HFF-Myc (cell line): ENCODE results near the gene C5.
A peak's percentile ranks its signal among the peaks of the same experiment; 100 is the strongest.

Experiments
- DNase-seq: peaks from one replicate; pipeline ENCODE4 v3.0.0-alpha.2; 2011; ENCODE audit warnings: low read depth; ENCODE audit errors: extremely low read depth
- H3K4me3 ChIP-seq: replicated peaks from 2 replicates; pipeline ENCODE4 v1.5.1; 2011; ENCODE audit warnings: low read depth, mild to moderate bottlenecking, control low read depth, low read length
- TF ChIP-seq, protein P1 (sequence below): IDR thresholded peaks from 2 replicates; pipeline ENCODE4 v1.5.1; 2012; ENCODE audit warnings: mild to moderate bottlenecking, low read depth, low read length, control low read depth; ENCODE audit errors: missing control alignments

C5 gene

DNA sequence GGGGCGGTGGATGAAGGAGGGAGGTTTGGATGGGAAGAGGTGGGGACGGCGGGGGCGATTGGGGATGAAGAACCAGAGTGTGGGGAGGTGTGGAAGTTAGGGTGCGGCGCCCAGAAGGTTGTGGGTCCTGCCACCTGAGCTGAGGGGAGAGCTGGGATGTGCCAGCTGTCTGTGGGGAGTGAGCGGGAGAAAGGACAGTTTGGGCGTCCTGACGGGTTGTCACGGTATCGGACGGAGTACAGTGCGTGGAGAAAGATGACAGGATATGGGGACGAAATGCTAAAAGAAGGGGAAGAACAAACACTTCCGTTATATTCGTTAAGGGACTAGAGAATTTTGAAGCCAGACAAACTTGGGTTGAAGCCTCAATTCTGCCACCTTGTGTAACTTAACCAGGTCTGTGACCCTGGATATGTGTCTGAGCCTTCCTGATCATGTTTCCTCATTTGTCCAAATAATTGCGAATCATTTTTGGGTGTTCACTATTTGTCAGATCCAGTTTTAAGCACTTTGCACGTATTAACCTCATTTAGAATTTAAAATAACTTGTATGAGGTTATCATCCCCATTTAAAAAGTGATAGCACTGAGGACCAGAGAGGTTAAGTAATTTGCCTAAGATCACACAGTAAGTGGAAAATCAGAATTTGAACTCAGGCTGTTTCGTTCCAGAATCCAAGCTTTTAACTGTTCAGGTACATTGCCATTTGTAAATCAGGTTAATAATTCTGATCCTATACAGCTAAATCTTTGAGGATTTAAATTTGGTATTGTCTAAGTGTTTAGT, 25.4 kb upstream of the C5 start:
- H3K4me3 ChIP-seq: peak overlapping the region; percentile 78
- TF ChIP-seq, protein P1, sequence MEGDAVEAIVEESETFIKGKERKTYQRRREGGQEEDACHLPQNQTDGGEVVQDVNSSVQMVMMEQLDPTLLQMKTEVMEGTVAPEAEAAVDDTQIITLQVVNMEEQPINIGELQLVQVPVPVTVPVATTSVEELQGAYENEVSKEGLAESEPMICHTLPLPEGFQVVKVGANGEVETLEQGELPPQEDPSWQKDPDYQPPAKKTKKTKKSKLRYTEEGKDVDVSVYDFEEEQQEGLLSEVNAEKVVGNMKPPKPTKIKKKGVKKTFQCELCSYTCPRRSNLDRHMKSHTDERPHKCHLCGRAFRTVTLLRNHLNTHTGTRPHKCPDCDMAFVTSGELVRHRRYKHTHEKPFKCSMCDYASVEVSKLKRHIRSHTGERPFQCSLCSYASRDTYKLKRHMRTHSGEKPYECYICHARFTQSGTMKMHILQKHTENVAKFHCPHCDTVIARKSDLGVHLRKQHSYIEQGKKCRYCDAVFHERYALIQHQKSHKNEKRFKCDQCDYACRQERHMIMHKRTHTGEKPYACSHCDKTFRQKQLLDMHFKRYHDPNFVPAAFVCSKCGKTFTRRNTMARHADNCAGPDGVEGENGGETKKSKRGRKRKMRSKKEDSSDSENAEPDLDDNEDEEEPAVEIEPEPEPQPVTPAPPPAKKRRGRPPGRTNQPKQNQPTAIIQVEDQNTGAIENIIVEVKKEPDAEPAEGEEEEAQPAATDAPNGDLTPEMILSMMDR: no peak
- peak; percentile 15 for DNase-seq

GRCh38 chr9:121074370-121075250, 24.5 kb upstream of the C5 start, which contains the start of gene CNTRL:
Gene CNTRL, plus strand, starts transcription at chr9:121074955. Its CDS starts 13,372 bp downstream, at chr9:121088327.
- peak; percentile 36 for DNase-seq
- H3K4me3 ChIP-seq: peak within 1 kb of the TSS; percentile 78
- TF ChIP-seq, protein P1: no peak

DNA sequence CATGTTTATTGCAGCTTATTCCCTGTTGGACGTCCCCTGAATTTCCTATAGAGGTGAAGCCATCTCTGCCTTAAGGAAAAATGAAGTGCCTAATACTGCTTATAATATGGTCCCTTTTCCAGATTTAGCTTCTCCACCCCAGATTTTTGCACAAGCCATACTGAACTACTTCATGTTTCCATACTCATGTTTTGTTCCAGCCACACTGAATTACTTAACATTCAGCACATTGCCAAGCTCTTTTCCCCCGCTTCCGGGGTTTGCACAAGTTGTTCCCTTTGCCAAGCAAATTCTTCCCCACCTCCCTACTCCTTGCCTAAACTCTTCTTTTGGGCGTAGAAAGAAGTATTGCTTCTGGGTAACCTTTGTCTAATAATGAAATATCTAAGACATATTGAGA, 23.0 kb upstream of the C5 start:
- H3K4me3 ChIP-seq: 0 out of 2 replicates have a peak overlapping the region, but pooled peaks have one; percentile 10
- TF ChIP-seq, protein P1: no peak
- peak; percentile 66 for DNase-seq

DNA sequence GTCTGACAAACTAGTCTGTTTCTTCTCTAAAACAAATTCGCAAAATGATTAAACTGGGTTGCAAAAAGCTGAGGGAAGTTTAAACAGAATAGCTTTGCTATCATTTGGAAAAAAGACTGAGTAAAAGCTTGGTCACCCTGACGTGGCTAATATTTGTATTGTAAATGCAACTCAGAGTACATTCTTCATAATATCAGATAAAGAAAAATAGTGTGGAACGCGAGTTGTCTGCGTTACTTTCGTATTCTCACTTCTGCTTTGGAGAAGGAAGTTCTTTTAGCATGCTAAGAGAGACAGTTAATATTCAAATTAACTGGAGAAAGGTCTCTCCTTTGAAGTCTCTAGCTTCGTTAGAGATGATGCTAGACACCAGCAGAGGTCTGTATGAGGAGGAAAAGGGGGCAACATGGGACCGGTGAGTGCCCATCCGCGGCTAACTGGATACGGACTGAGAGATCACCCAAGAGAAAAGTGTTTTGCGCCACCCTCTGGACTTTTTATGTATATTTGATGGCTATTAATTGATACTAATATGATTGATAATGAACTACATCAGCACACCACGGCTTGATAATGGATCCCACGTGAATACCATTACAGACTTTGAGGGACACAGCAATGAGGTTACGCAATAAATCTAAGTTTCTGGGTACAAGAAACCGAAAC, 21.8 kb upstream of the C5 start:
- TF ChIP-seq, protein P1: peak; percentile 12
- peak overlapping the region; percentile 35 for H3K4me3 ChIP-seq
- DNase-seq: peak; percentile 9

DNA sequence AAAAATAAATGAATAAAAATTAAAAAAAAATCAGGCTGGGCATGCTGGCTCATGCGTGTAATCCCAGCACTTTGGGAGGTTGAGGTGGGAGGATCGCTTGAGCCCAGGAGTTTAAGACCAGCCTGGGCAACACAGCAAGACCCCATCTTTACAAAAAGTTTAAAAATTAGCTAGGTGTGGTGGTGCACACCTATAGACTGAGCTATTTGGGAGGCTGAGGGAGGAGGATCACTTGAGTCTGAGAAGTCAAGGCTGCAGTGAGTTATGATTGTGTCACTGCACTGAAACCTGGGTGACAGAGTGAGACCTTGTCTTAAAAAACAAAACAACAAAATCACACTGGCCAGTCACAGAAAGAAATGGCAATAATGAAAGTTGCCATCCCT, 21.3 kb upstream of the C5 start:
- H3K4me3 ChIP-seq: peak overlapping the region; percentile 35
- DNase-seq: no peak
- TF ChIP-seq, protein P1: no peak

DNA sequence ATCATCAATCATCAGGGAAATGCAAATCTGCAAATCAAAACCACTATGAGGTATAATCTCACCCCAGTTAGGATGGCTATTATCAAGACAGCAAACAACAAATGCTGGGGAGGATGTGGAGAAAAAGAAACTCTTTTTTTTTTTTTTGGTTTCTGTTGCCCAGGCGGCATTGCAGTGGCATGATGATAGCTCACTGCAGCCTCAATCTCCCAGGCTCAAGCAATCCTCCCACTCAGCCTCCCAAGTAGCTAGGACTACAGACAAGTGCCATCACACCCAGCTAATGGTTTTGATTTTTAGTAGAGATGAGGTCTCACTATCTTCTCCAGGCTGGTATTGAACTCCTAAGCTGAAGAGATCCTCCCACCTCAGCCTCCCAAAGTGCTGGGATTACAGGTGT, 19.3 kb upstream of the C5 start:
- no peak overlapping the region for H3K4me3 ChIP-seq
- TF ChIP-seq, protein P1: no peak
- no peak for DNase-seq
